ENCODE measurements around the gene OR6X1. TPM values are rescaled to one million over a fixed set of nuclear protein-coding genes. Genes with fewer than 3 reads are reported as not detected.

The OR6X1 gene
- total RNA-seq, 4 donors from 2014 or later: not detected

GRCh38 chr11:123765601-123766000 lies 11.3 kb upstream of the OR6X1 start:
- WGBS, 2 donors: 58 to 60% methylated on average over 1 of the region's 1 CpG
- DNase-seq (ENCODE audit: low spot score in 2 of 2): no peak
- intact Hi-C loops (cut with DNase I; ENCODE audit: low total_unique reads): no loop called here
- no peak overlapping the region for H3K4me3 ChIP-seq (ENCODE audit: low read depth, poor library complexity, severe bottlenecking)
- no peak for TF ChIP-seq POLR2A (IDR thresholded peaks at IDR 0.05)
- TF ChIP-seq, protein P1, sequence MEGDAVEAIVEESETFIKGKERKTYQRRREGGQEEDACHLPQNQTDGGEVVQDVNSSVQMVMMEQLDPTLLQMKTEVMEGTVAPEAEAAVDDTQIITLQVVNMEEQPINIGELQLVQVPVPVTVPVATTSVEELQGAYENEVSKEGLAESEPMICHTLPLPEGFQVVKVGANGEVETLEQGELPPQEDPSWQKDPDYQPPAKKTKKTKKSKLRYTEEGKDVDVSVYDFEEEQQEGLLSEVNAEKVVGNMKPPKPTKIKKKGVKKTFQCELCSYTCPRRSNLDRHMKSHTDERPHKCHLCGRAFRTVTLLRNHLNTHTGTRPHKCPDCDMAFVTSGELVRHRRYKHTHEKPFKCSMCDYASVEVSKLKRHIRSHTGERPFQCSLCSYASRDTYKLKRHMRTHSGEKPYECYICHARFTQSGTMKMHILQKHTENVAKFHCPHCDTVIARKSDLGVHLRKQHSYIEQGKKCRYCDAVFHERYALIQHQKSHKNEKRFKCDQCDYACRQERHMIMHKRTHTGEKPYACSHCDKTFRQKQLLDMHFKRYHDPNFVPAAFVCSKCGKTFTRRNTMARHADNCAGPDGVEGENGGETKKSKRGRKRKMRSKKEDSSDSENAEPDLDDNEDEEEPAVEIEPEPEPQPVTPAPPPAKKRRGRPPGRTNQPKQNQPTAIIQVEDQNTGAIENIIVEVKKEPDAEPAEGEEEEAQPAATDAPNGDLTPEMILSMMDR (IDR thresholded peaks at IDR 0.05): no peak

- intact Hi-C loops (cut with DNase I; ENCODE audit: low total_unique reads): no loop called here
- no peak for DNase-seq (ENCODE audit: low spot score in 2 of 2)
- no peak for TF ChIP-seq POLR2A (IDR thresholded peaks at IDR 0.05)
- no peak overlapping the region for H3K4me3 ChIP-seq (ENCODE audit: low read depth, poor library complexity, severe bottlenecking)
Observed at GRCh38 chr11:123762422-123762821, 8.1 kb upstream of the OR6X1 start.

GRCh38 chr11:123760894-123761293 lies 6.6 kb upstream of the OR6X1 start:
- no peak for DNase-seq (ENCODE audit: low spot score in 2 of 2)
- no peak overlapping the region for H3K4me3 ChIP-seq (ENCODE audit: low read depth, poor library complexity, severe bottlenecking)
- no peak for TF ChIP-seq POLR2A (IDR thresholded peaks at IDR 0.05)
- TF ChIP-seq, protein P1 (IDR thresholded peaks at IDR 0.05): no peak
- intact Hi-C loops (cut with DNase I; ENCODE audit: low total_unique reads): no loop called here
- WGBS, 2 donors: 86 to 88% methylated on average over 1 of the region's 1 CpG

DNA sequence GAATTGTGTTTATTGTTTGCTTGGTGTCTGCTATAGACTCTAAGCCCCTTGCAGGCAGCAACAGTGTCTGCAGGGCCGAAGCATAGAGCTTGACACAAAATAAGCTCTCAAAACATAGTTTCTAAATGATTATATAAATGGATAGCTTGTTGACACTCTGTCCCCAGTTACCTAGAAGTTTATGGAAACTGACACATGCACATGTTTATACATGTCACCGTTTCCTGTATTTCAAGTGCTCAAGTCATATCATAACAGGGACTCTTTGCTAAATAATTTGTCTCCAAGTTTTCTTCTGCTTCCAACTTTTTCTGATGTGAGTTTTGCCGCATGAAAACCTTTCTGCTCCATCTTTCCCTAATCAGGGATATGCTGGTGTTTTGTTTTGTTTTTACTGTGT lies 3.7 kb upstream of the OR6X1 start:
- no peak overlapping the region for H3K4me3 ChIP-seq (ENCODE audit: low read depth, poor library complexity, severe bottlenecking)
- WGBS, 2 donors: 43 to 59% methylated on average over 3 of the region's 3 CpGs
- TF ChIP-seq, protein P1 (IDR thresholded peaks at IDR 0.05): no peak
- intact Hi-C loops (cut with DNase I; ENCODE audit: low total_unique reads): no loop called here
- DNase-seq (ENCODE audit: low spot score in 2 of 2): no peak

- intact Hi-C loops (cut with DNase I; ENCODE audit: low total_unique reads): no loop called here
- no peak for DNase-seq (ENCODE audit: low spot score in 2 of 2)
- 91 to 93% methylated on average over 3 of the region's 3 CpGs for WGBS, 2 donors
- no peak overlapping the region for H3K4me3 ChIP-seq (ENCODE audit: low read depth, poor library complexity, severe bottlenecking)
- TF ChIP-seq, protein P1 (IDR thresholded peaks at IDR 0.05): no peak
- no peak for TF ChIP-seq POLR2A (IDR thresholded peaks at IDR 0.05)
Observed at GRCh38 chr11:123755813-123756212, 1.5 kb upstream of the OR6X1 start.

DNA sequence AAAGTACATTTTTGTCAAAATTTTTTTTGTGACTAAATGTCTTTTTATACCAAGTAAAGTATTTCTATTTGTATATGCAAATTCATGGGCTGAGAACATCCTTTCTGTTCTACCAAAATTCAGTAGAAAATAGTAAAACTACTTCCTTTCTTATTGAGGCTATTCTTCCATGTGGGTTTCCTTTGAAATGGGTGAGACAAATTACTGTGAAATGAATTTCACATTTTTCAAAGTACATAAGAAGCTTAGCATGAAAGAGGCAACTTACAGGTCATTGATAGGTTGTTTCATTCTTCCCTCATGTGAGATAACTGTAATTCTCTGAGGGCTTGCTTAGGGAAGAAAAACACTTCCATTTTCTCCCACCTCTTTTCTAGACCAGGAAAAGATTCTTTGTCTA lies 1.0 kb upstream of the OR6X1 start:
- intact Hi-C loops (cut with DNase I; ENCODE audit: low total_unique reads): no loop called here
- no peak for DNase-seq (ENCODE audit: low spot score in 2 of 2)
- TF ChIP-seq, protein P1 (IDR thresholded peaks at IDR 0.05): no peak
- TF ChIP-seq POLR2A (IDR thresholded peaks at IDR 0.05): no peak
- H3K4me3 ChIP-seq (ENCODE audit: low read depth, poor library complexity, severe bottlenecking): no peak overlapping the region
